GM12878 (cell line): ENCODE data around the gene GPRC5D. TPM values are rescaled to one million over a fixed set of nuclear protein-coding genes. Genes with fewer than 3 reads are reported as not detected.

Experiments used
- BACH1 ChIP-seq: fragments of 450-650 bp; IDR thresholded peaks from 2 replicates; pipeline ENCODE4 v1.6.1; 2017; ENCODE audit warnings: mild to moderate bottlenecking, borderline replicate concordance
- BCL11A ChIP-seq: IDR thresholded peaks from 2 replicates; pipeline ENCODE4 v1.6.1; 2011; ENCODE audit warnings: low read depth, low read length
- CBFB ChIP-seq: IDR thresholded peaks from 2 replicates; pipeline ENCODE4 v1.6.1; 2016; ENCODE audit warnings: antibody characterized with exemption, low read depth
- CBX5 ChIP-seq: sonication (generic); IDR thresholded peaks from 2 replicates; pipeline ENCODE4 v1.6.1; 2016; ENCODE audit warnings: low read depth, moderate library complexity, mild to moderate bottlenecking, inconsistent platforms
- CEBPB ChIP-seq, 2 experiments: fragments of 150-350 bp in 1 of 2; IDR thresholded peaks; 2 replicates each; pipeline ENCODE4 v1.6.1; 2012 to 2014; ENCODE audit warnings: low read depth in 2 of 2, low read length in 2 of 2, borderline replicate concordance in 1 of 2, inconsistent platforms in 1 of 2
- CREB1 ChIP-seq: IDR thresholded peaks from 2 replicates; pipeline ENCODE4 v1.6.1; 2012; ENCODE audit warnings: low read depth, mild to moderate bottlenecking, inconsistent platforms
- CREM ChIP-seq: IDR thresholded peaks from 2 replicates; pipeline ENCODE4 v1.6.1; 2014; ENCODE audit warnings: antibody characterized with exemption, low read depth
- DPF2 ChIP-seq: fragments of 450-650 bp; IDR thresholded peaks from 2 replicates; pipeline ENCODE4 v1.6.1; 2017; ENCODE audit warnings: mild to moderate bottlenecking
- EED ChIP-seq: sonication (generic); IDR thresholded peaks from 2 replicates; pipeline ENCODE4 v1.6.1; 2016; ENCODE audit warnings: antibody characterized with exemption, low read depth
- ELK1 ChIP-seq: IDR thresholded peaks from 2 replicates; pipeline ENCODE4 v1.6.1; 2012; ENCODE audit warnings: low read depth, low read length, improper control_type of control experiment
- EP300 ChIP-seq, 2 experiments: fragments of 150-350 bp in 1 of 2; IDR thresholded peaks; 2 replicates each; pipeline ENCODE4 v1.6.1; 2011 to 2012; ENCODE audit warnings: low read depth in 2 of 2, low read length in 2 of 2, borderline replicate concordance in 1 of 2, improper control_type of control experiment in 1 of 2, inconsistent platforms in 1 of 2; ENCODE audit not compliant: control insufficient read depth in 1 of 2
- ESRRA ChIP-seq: IDR thresholded peaks from 2 replicates; pipeline ENCODE4 v1.6.1; 2012; ENCODE audit warnings: mild to moderate bottlenecking, low read length, improper control_type of control experiment
- FOXM1 ChIP-seq: IDR thresholded peaks from 2 replicates; pipeline ENCODE4 v1.6.1; 2012; ENCODE audit warnings: low read depth, mild to moderate bottlenecking, inconsistent platforms, low read length, moderate library complexity
- IRF4 ChIP-seq: IDR thresholded peaks from 2 replicates; pipeline ENCODE4 v1.6.1; 2011; ENCODE audit warnings: low read depth, low read length
- MTA2 ChIP-seq: fragments of 450-650 bp; IDR thresholded peaks from 2 replicates; pipeline ENCODE4 v1.6.1; 2016; ENCODE audit warnings: low read depth, mild to moderate bottlenecking, moderate library complexity
- NBN ChIP-seq: fragments of 450-650 bp; IDR thresholded peaks from 2 replicates; pipeline ENCODE4 v1.6.1; 2016
- RAD51 ChIP-seq: fragments of 450-650 bp; IDR thresholded peaks from 2 replicates; pipeline ENCODE4 v1.6.1; 2016; ENCODE audit warnings: moderate library complexity, mild to moderate bottlenecking, inconsistent platforms
- RB1 ChIP-seq: fragments of 450-650 bp; formaldehyde crosslinking; IDR thresholded peaks from 2 replicates; pipeline ENCODE4 v1.6.1; 2017; ENCODE audit warnings: mild to moderate bottlenecking, borderline replicate concordance
- RELB ChIP-seq: fragments of 450-650 bp; IDR thresholded peaks from 2 replicates; pipeline ENCODE4 v1.6.1; 2017; ENCODE audit warnings: low read depth, mild to moderate bottlenecking, moderate library complexity
- RUNX3 ChIP-seq: IDR thresholded peaks from 2 replicates; pipeline ENCODE4 v1.6.1; 2012; ENCODE audit warnings: low read length, inconsistent platforms
- TCF7 ChIP-seq: IDR thresholded peaks from 2 replicates; pipeline ENCODE4 v1.6.1; 2014; ENCODE audit warnings: antibody characterized with exemption, borderline replicate concordance
- ZBED1 ChIP-seq: IDR thresholded peaks from 2 replicates; pipeline ENCODE4 v1.6.1; 2016; ENCODE audit warnings: borderline replicate concordance
- polyA plus RNA-seq, 11 experiments: library from polyadenylated mRNA; depleted of rRNA in 4 of 11; unstranded in 6 of 11; stranded (reverse) in 5 of 11; fragments of >200 nt; fragmentation: Nextera tagmentation in 4 of 11; fragmentation: Illumina TruSeq in 1 of 11; extraction: Ambion mirVana in 4 of 11; extraction: Trizol in 1 of 11; gene quantifications; 1 replicate in 1 of 11; 2 replicates in 10 of 11; pipeline versions ENCODE4 v1.2.1 to v1.2.3, GENCODE V29; 2011 to 2016; ENCODE audit warnings: inconsistent platforms in 2 of 11, missing spikeins in 2 of 11, low read depth in 1 of 11
- total RNA-seq, 4 experiments: library from RNA; depleted of rRNA in 3 of 4; stranded (reverse); fragments of >200 nt in 3 of 4; fragmentation: Illumina TruSeq in 1 of 4; extraction: Trizol in 1 of 4; gene quantifications; 2 replicates each; pipeline versions ENCODE4 v1.2.1 to v1.2.3, GENCODE V29; 2013 to 2021
- TF ChIP-seq, protein P1 (sequence below): fragments of 150-350 bp; IDR thresholded peaks from 2 replicates; pipeline ENCODE4 v1.6.1; 2014; ENCODE audit warnings: mild to moderate bottlenecking, low read depth, low read length
- TF ChIP-seq, protein P2 (sequence below): IDR thresholded peaks from 2 replicates; pipeline ENCODE4 v1.6.1; 2012; ENCODE audit warnings: low read length, inconsistent platforms

GPRC5D gene
- total and polyA plus RNA-seq, 10 of the 15 experiments (the other 5 are each of a cell fraction or from before 2014, with no cell fraction given) = 0.18 to 0.90 (median 0.37) TPM; not detected in 3

DNA sequence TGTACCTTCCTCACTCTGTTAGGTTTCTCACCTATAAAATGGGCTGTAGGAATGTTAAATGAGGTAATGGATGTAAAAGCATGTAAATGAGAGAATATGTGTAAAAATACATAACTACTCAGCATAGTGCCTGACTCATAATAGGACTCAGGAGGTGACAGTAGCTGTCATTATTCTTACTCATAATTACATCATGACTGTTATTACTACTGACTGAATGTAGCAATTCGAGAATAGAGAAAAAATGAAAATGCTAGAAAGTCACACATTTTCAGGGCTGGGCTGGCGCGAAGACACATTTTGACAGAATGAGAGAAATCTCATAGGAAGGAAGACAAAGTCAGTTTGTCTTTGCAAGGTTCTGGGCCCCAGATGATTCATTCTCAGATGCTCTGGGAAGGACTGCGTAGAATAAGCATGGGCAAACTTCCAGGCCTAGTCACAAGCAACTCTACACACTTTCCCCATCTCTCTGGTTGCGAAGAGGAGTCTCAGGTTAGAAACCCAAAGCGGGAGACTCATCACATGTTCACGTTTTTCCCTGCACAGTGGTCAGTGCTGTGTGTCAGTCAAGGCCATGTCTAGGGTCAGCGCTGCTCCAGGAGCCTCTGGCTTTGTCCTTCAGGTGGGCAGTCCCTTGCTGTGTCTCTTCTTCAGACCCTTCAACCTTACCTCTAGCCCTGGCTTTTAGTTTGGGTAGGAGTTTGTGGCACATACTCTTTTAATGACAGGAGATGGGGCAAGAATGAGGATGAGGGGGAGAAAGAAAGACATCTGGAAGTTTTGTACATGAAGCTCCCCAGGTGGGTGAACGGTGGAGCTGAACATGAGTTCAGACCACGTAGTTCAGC is 52.2 kb downstream of the GPRC5D start (continued):
- TF ChIP-seq, protein P1, sequence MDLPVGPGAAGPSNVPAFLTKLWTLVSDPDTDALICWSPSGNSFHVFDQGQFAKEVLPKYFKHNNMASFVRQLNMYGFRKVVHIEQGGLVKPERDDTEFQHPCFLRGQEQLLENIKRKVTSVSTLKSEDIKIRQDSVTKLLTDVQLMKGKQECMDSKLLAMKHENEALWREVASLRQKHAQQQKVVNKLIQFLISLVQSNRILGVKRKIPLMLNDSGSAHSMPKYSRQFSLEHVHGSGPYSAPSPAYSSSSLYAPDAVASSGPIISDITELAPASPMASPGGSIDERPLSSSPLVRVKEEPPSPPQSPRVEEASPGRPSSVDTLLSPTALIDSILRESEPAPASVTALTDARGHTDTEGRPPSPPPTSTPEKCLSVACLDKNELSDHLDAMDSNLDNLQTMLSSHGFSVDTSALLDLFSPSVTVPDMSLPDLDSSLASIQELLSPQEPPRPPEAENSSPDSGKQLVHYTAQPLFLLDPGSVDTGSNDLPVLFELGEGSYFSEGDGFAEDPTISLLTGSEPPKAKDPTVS = no peak
- TF ChIP-seq, protein P2, sequence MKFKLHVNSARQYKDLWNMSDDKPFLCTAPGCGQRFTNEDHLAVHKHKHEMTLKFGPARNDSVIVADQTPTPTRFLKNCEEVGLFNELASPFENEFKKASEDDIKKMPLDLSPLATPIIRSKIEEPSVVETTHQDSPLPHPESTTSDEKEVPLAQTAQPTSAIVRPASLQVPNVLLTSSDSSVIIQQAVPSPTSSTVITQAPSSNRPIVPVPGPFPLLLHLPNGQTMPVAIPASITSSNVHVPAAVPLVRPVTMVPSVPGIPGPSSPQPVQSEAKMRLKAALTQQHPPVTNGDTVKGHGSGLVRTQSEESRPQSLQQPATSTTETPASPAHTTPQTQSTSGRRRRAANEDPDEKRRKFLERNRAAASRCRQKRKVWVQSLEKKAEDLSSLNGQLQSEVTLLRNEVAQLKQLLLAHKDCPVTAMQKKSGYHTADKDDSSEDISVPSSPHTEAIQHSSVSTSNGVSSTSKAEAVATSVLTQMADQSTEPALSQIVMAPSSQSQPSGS = peak; percentile 99
- TF ChIP-seq ZBED1 (peak; percentile 90; the same call in 1 of the 2 replicates), CBX5 (0 out of 2 replicates have a peak, but pooled peaks have one; percentile 19), RUNX3 (peak; percentile 59; the same call in 1 of the 2 replicates), DPF2 (0 out of 2 replicates have a peak, but pooled peaks have one; percentile 35), CREM (peak; percentile 95), TCF7 (no peak; the same call in 1 of the 2 replicates), RAD51 (0 out of 2 replicates have a peak, but pooled peaks have one; percentile 24), BACH1 (no peak), ESRRA (no peak), EED (peak; percentile 81), ELK1 (no peak), FOXM1 (peak; percentile 89; the same call in 1 of the 2 replicates), RELB (no peak), BCL11A (peak; percentile 77; the same call in 1 of the 2 replicates), EP300 (IDR thresholded peaks at IDR 0.05; ENCODE audit: borderline replicate concordance in 1 of 2, control insufficient read depth in 1 of 2, low read depth in 2 of 2, low read length in 2 of 2) (peak; percentile 54 to 75; a peak in 2 of 4 replicates), RB1 (no peak), CEBPB (IDR thresholded peaks at IDR 0.05; ENCODE audit: borderline replicate concordance in 1 of 2, low read depth in 2 of 2, low read length in 2 of 2) (peak in 1 of 2 experiments; percentile 93; a peak in 1 of 4 replicates), CREB1 (peak; percentile 94), NBN (0 out of 2 replicates have a peak, but pooled peaks have one; percentile 44), MTA2 (peak; percentile 80), IRF4 (peak; percentile 83; the same call in 1 of the 2 replicates), CBFB (no peak)
